ENCODE data around the gene GLIPR2. TPM values are rescaled to one million over a fixed set of nuclear protein-coding genes. Genes with fewer than 3 reads are reported as not detected.
"Not testable (repeated sequence)": the region's sequence is repeated elsewhere in the genome, so short reads cannot be mapped to it uniquely, and the experiment has no call there.

The GLIPR2 gene
- total RNA-seq, 1 donor from 2014 or later: 8.9 TPM

DNA sequence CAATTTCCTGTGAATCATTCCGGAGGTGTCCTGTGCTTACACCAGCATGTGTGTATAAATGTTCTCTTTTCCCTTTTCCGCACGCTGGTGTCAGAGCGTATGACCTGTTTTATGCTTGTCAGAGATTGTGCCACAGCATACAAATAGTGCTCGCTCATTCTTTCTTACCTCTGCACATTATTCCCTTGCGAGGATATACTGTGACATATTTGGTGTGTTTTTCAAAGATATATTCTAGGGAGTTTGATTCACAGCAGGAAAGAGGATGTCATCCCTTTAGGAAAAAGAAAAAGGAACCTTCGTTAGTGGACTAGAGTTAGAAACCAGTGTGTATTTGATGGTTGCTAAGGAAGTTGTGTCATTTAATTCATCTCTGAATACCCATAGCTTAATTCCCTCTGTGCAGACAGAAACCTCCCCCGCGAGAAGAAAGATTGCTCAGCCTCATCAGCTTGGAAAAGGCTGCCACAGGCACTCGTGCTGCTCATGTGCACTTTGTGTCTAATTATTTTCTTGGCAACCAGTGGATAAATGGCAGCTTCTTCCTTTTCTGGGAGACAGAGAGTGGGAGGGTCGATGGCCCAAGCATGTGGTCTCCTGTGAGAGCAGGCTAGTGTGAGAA, 17.9 kb downstream of the GLIPR2 start:
- peak; percentile 18 for ATAC-seq
- no peak for DNase-seq (ENCODE audit: missing footprints)
- intact Hi-C loops (cut with DNase I): no loop called here

DNA sequence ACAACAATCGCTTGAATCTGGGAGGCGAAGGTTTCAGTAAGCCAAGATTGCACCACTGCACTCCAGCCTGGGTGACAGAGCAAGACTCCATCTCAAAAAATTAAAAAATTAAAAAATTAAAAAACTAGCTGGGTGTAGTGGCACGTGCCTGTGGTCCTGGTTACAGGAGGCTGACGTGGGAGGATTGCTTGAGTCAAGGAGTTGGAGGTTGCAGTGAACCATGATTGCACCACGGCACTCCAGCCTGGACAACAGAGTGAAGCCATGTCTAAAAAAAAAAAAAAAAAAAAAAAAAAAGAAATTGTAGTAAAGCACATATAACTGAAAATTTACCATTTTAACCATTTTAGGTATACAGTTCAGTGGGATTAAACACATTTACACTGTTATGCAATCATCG, 19.6 kb downstream of the GLIPR2 start:
- intact Hi-C loops (cut with DNase I): no loop called here
- ATAC-seq (no peak), DNase-seq (ENCODE audit: missing footprints) (no peak)

DNA sequence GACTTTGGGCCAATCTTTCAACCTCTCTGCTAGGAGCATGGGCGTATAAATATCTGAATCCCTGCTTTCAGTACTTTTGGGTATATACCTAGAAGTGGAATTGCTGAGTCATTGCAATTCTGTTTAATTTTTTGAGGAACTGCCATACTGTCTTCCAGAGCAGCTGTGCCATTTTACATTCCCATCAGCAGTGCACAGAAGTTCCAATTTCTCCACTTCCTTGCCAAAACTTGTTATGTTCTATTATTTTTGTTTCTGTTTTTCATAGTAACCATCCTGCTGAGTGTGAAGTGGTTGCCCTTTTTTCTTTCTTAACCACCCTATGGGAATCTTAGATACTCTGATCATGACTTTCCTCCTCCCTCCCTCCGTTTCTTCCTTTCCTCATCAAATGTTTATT, 21.6 kb downstream of the GLIPR2 start:
- ATAC-seq (peak; percentile 84), DNase-seq (ENCODE audit: missing footprints) (no peak)
- intact Hi-C loops (cut with DNase I): no loop called here

GRCh38 chr9:36158917-36159316, 22.4 kb downstream of the GLIPR2 start:
- ATAC-seq (peak; percentile 68), DNase-seq (ENCODE audit: missing footprints) (no peak)
- intact Hi-C loops (cut with DNase I): no loop called here

GRCh38 chr9:36159509-36159908, 23.0 kb downstream of the GLIPR2 start:
- intact Hi-C loops (cut with DNase I); DNase-seq (ENCODE audit: missing footprints); ATAC-seq: not testable (repeated sequence)

DNA sequence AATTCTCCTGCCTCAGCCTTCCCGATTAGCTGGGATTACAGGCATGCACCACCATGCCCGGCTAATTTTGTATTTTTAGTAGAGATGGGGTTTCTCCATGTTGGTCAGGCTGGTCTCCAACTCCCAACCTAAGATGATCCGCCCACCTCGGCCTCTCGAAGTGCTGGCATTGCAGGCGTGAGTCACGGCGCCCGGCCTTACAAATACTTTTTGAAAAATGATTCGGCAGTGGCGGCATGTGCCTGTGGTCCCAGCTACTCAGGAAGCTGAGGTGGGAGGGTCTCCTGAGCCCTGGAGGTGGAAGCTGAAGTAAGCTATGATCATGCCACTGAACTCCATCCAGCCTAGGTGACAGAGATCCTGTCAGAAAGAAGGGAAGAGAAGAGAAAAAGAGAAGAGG, 23.6 kb downstream of the GLIPR2 start:
- DNase-seq (ENCODE audit: missing footprints); ATAC-seq; intact Hi-C loops (cut with DNase I): not testable (repeated sequence)

DNA sequence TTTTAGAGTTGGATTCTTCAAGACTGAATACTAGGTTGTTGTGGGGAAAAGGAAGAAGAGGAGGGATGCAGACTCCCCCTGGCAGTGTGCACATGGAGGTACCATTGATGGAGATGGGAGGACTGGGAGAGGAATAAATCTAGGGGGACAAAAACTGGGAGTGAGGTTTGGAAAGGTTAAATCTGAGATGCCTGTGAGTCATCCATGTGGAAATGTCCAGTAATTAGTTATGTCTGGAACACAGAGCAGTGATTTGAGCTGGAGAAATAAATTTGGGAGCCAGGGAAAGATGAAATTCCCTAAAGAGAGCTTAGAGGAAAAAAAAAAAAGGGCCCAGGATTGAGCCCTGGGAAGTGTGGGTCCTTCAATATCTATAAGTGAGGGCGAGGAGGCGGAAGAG, 24.7 kb downstream of the GLIPR2 start:
- intact Hi-C loops (cut with DNase I): no loop called here
- DNase-seq (ENCODE audit: missing footprints) (no peak), ATAC-seq (no peak)

DNA sequence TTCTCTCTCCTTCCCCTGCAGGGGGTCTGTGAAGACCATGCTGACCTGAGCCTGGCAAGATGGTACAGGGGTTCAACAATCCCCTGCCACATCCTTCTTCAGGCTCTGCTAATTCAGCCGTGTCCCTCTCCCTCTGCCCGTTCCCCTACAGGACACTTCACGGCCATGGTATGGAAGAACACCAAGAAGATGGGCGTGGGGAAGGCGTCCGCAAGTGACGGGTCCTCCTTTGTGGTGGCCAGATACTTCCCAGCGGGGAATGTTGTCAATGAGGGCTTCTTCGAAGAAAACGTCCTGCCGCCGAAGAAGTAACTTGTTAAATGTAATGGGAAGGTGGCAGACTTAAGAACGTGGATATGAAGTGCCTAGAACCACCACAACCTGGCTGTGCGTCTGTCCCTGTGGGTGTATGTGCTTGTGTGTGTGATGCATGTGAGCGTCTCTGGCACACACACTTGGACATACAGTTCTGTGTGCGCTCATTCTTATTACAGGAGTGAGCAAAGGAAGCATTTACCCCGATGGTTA, 25.7 kb downstream of the GLIPR2 start:
- ATAC-seq: no peak
- no peak for DNase-seq (ENCODE audit: missing footprints)
- intact Hi-C loops (cut with DNase I): no loop called here

DNA sequence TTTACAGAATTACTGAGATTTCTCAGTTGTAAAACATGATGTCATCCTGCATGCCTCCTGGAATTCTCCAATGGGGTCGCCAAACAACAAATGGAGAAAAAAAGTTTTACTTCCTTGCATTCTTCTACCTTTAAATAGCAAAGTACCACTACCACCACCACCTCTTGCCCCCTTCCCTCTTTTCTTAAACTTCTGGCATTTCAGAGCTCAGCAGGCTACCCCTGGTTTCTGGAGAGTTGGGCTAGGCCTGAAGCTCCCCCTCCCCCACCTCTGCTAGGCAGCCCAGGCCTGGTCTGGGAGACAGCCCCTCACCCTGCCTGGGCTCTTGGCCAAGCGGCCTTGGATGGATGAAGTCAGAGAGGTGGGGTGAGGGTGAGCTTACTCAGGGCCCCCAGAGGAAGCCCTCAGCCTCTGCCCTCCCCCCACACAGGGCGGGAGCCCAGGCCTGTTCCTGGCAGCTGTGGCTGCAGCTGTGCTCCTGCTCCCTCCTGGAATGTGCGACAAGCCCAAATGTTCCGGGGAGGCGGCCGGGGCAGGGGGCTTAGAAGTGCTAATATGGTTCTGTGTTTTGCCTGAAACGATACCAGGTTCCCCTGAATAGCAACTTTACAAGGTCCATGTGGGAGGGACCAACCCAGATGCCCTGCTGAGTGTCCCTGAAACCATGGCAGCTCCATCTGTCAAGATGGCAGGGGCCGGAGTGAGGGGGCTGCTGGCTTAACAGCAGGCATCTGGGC, 26.7 kb downstream of the GLIPR2 start:
- ATAC-seq: peak; percentile 53
- DNase-seq (ENCODE audit: missing footprints): peak; percentile 87
- intact Hi-C loops (cut with DNase I): no loop called here

DNA sequence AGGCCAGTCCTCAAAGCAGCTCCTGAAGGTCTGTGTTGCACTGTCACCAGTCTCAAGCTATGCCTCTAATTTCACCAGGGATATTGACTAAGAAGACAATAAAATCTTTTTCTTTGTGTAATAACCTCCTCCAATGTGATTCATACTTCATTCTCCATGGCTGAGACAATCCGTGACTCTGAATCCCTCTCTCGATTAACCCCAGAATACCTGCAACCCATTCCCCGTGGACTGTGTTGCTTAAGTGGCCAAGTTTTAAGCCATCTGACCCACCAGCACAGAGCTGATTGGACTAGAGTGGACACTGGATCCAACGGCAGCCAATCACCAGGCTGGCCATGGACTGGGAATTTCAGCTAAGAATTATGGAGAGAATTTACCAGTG, 27.2 kb downstream of the GLIPR2 start:
- DNase-seq (ENCODE audit: missing footprints) (no peak), ATAC-seq (no peak)
- intact Hi-C loops (cut with DNase I): no loop called here

DNA sequence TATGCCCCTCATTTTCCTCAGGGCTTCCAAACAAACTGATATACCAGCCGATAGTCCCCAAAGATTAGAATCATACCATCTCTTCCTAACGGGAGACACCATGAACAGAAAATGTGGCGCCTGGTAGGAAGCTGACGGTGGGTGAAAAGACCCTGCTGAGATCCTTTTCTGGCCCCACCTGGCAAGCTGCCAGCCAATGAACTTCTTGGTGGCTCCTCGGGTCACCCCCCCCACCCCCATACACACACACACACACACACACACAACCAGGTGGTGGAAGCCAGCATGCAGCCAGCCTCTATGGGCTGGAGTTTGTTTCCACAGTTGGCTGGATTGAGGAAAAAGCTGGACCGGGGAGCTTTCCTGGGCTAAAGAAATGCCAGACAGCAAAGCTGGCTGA, 27.8 kb downstream of the GLIPR2 start:
- DNase-seq (ENCODE audit: missing footprints) (no peak), ATAC-seq (no peak)
- intact Hi-C loops (cut with DNase I): no loop called here

DNA sequence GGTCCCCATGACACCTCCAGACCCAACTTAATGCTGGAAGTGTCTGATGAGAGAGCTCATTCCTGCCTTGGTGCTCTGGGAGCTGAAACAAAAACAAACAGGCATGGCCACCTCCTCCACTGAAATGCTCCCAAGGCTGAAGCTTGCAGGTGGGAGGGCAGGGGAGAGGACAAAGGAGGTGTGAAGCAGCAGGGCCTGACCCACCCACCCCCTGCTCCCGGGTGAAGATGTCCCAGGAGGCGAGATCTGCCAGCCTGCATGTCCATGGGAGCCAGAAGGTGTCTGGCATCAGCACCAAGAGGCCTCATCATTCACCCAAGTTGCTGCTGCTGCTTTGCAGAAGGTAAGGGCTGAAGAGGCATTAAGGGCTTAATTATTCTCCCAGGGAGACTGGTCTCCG, 28.5 kb downstream of the GLIPR2 start:
- intact Hi-C loops (cut with DNase I): no loop called here
- no peak for DNase-seq (ENCODE audit: missing footprints)

DNA sequence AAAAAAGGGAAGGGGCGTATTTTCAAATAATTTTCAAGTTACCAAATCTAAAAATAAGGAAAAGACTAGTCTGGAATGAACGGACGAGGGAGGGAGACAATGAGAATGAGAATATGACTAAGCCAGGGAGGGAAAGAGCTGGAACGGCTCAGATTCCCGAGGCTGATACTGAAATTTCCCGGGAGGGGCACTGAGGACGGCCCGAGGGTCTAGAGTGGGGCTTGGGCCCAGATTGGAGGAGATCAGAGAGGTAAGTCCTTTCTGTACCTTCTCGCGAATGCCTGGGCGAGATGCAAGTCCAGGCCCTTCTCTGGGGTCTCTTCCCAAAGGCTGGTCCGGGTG, 29.3 kb downstream of the GLIPR2 start:
- peak; percentile 51 for ATAC-seq
- intact Hi-C loops (cut with DNase I): loop anchor here (1.0 kb wide), 1 partner anchor 62 kb away; no protein-coding TSS in a partner anchor

More for the DNA sequence above, 28.5 kb downstream of the GLIPR2 start:
- ATAC-seq: no peak

DNA sequence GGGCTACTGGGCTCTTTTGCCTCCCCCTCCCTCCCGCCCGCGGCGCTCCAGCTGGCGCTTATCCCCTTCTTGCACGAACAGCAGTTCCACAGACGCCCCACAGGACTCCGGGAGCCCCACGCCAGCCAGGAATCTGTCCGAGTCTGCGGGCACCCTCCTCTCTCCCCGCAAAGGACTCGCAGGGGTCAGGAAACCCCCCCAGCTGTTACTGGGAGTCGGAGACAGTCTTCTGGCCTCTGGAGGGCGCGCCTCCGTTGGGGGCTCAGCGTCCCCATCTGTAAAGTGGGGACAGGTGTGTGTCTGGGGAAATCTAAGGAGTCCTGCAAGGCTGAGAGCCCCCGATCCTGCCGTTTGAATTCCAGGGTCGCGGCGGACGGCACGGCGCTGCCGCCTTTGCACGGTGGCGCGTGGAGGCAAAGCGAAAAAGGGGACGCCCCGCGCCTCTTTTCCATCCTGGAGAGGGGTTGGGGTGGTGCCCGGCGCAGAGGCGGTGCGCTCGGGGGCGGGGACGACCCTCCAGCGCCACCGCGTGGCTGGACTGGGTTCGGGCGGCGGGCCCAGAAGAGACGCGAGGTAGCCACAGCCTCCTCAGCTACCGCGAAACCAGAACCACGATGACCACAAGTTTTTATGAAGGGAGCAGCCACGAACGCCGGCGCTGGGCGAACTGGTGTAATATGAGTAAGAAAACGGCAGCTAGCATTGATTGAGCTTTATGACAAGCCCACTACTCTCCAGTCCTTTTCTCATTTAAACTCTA, 29.8 kb downstream of the GLIPR2 start:
- intact Hi-C loops (cut with DNase I): loop anchor here (1.0 kb wide), 1 partner anchor 63 kb away; no protein-coding TSS in a partner anchor
- peak; percentile 93 for DNase-seq (ENCODE audit: missing footprints)
- ATAC-seq: peak; percentile 94

More for the DNA sequence above, 29.3 kb downstream of the GLIPR2 start:
- DNase-seq (ENCODE audit: missing footprints): no peak

GRCh38 chr9:36169166-36169565, 32.6 kb downstream of the GLIPR2 start, which contains the start of gene CCIN:
Gene CCIN, plus strand, starts transcription at chr9:36169388. Its CDS starts 115 bp downstream, at chr9:36169503.
- ATAC-seq (no peak), DNase-seq (ENCODE audit: missing footprints) (no peak)
- intact Hi-C loops (cut with DNase I): no loop called here

GRCh38 chr9:36169708-36170107, 33.2 kb downstream of the GLIPR2 start:
- peak; percentile 69 for DNase-seq (ENCODE audit: missing footprints)
- intact Hi-C loops (cut with DNase I): no loop called here
- no peak for ATAC-seq

- ATAC-seq (no peak), DNase-seq (ENCODE audit: missing footprints) (no peak)
- intact Hi-C loops (cut with DNase I): no loop called here
Measured at GRCh38 chr9:36170531-36170930, 34.0 kb downstream of the GLIPR2 start.

GRCh38 chr9:36173861-36174260, 37.3 kb downstream of the GLIPR2 start:
- DNase-seq (ENCODE audit: missing footprints) (no peak), ATAC-seq (no peak)
- intact Hi-C loops (cut with DNase I): no loop called here

GRCh38 chr9:36174271-36174670, 37.7 kb downstream of the GLIPR2 start:
- no peak for DNase-seq (ENCODE audit: missing footprints)
- ATAC-seq: no peak
- intact Hi-C loops (cut with DNase I): no loop called here

Measured in Right ventricle myocardium inferior (tissue), 1 donor.